ENCODE measurements around the gene TMED7.

DNA sequence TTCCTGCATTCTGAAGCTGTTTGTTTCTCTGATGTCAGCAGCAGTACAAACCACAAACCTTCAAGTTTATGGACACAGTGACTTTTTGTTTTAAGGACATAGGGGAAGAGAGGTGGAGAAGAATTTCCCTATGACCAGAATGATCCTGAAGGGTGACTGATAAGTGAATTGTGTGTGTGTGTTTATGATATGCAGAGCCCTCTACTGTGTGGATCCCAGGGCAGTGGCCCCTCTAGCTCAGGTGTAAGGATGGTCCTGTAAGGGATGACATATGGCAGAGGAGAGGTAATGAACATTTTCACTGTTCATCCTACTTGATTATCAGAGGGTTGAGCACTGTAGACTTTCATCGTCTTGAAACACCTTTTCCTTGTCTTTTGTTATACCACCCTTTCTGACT is 30.6 kb upstream of the TMED7 start:
- TF ChIP-seq, protein P1, sequence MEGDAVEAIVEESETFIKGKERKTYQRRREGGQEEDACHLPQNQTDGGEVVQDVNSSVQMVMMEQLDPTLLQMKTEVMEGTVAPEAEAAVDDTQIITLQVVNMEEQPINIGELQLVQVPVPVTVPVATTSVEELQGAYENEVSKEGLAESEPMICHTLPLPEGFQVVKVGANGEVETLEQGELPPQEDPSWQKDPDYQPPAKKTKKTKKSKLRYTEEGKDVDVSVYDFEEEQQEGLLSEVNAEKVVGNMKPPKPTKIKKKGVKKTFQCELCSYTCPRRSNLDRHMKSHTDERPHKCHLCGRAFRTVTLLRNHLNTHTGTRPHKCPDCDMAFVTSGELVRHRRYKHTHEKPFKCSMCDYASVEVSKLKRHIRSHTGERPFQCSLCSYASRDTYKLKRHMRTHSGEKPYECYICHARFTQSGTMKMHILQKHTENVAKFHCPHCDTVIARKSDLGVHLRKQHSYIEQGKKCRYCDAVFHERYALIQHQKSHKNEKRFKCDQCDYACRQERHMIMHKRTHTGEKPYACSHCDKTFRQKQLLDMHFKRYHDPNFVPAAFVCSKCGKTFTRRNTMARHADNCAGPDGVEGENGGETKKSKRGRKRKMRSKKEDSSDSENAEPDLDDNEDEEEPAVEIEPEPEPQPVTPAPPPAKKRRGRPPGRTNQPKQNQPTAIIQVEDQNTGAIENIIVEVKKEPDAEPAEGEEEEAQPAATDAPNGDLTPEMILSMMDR (IDR thresholded peaks at IDR 0.05; ENCODE audit: insufficient read depth, low read depth, low read length), result no peak
- no peak for TF ChIP-seq EZH2 (IDR thresholded peaks at IDR 0.05; ENCODE audit: insufficient read depth, low read length)
